T-helper 2 cell (primary cell): Measurements from ENCODE around the gene SPATA32.

Experiments used
- DNase-seq, 5 experiments: peaks; one replicate each; pipeline versions ENCODE4 v3.0.0 to v3.0.0-alpha.2; 2012 to 2022

Gene SPATA32

DNA sequence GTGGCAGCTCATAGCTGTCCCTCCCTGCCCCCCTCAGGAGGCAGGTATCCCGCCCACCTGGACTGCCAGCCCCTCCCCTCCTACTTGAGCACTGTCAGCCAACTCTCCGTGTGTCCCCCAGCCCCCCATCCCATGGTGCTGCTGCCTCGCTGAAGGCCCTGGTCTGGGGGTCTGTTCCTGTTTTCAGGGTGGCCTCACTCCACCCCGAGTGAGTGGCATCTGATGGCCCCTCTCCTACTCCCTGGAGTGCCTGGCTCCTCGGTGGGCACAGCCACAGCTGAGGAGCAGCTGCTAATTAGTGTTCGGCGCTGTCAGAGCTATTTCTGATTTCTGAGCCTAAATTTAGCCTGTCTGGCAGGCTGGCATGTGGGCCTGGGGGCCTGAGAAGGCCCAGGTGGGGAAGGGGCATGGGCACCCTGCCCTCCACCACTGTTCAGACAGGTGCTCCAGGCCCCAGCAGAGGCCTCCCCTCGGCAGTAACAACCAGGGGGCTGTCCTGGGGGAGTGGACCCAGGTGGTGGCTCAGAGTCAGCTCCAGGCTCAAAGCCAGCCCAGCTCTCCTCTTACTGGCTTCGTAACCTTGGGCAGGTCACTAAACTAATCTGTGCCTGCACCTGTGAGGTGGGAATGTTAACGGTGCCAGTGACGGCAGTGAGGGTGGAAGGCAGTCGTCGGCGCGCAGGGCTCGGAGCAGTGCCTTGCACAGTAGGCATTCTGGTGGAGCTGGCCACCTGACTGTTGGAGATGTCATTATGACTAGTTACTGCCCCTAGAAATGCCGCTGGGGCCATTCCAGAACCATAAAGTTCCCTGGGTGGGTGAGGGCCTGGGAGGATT is 33.8 kb downstream of the SPATA32 start:
- DNase-seq = peak in 2 of 5 experiments; percentile 18 to 38

DNA sequence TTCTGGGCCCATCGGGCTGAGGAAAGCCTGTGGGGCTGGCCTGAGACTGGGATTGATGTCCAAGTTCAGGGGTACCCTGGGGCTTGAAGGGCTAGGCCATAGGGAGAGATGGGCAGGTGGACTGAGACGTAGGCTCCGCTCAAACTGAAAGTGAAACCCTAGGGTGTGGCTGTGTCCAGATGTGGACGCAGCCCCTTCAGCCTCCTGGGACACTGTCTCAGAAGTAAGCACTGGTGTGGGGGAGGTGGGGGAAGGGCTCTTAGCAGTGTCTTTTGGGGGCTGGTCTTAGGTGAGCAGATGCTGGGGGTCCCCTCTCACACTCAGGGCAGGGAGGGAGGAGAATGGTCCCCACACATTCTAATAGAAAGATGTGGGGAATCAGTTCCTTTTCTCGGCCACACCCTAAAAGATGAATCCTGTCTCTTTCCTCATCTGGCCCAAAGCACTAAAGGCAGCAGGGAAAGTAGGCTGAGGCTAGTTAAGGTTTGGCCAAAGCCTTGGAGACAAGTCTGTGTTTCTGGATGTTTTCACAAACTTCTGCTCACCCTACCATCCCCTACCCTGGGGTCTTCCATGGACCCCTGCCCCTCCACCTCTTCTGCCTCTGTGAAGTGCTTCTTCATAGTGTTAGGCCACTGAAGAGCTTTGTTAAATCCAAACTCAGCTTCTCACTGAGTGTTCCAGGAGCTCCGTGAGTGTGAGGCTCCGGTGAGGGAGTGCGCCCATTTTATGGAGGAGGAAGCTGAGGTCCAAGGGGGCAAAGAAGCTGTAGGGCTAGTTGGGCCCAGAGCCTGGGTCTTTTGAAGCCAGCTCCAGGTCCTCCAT is 34.6 kb downstream of the SPATA32 start:
- DNase-seq = peak in 1 of 5 experiments; percentile 48

DNA sequence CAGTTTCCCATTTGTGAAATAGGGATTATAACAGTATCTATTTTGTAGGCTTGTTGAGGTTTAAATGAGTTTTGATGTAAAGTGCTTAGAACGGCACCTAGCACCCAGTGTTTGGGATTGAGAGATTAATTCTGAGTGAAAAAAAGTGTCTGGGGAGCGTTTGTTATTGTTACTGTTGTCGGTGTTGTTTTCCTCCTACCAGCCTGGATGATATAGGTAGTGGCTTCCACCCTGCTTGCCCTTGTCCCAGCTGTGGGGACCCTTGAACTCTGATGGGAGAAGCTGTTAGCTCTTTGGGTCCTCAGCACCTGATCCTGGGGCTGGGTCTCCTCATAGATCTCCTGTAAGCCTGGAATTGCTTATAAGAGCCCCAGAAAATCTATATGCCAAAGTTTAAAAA is 35.3 kb downstream of the SPATA32 start:
- DNase-seq = no peak

DNA sequence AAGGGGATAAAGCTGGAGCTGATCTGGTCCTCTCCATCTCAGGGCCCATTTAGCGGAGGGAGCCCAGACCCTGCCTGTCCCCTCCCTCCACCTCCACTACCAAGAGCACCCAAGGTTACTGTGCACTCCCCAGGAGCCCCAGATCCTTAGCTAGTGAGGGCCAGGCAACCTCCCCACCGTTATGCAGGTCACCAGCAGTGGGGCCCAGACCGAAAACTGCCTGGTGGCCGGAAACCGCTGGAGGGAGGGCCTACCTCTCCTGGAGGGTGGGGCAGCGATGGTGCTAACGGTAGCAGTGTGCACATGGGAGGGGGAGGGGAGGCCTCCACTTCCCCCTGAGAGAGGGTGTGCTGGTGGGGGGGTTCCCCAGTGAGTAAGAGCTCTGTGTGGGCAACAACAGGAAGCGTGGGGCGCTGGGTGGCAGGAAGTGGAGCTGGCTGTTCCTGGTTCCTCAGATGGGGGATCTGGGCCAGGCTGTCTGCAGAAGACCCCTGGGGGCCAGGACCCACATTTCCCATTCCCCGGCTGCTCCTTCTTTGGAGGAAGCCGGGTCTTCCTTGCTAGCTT is 35.8 kb downstream of the SPATA32 start:
- DNase-seq = peak; percentile 71 to 100 (median 90)

DNA sequence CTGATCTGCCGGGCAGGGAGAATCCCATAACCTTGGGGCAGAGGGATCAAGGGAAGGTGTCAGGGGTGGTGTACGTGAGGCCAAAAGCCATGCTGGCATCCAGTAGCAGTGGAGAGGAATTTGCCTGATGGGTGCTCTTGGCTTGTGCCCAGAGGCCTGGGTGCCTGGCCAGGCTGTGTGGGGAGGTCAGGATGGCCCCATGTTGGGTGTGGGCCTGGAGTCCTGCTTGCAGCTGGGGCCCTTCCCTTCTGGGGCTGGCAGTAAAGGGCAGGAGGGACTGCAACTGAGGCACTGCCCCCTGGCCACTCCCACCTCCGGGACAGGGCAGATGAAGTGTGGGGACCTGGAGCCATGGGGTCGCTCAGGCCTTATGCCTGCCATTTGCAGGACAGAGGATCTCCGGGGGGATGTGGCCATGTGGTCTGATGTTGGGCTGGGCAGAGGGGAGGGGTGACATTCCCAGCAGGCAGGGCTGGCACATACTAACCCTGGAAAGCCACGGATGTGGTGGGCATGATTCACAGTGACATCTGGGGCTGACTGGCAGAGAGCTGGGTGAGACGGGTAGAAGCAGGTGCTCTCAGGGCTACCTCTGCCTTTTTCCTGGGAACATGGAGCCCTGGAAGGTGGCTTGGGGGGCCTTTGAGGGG is 36.7 kb downstream of the SPATA32 start:
- peak in 2 of 5 experiments; percentile 57 to 71 for DNase-seq

DNA sequence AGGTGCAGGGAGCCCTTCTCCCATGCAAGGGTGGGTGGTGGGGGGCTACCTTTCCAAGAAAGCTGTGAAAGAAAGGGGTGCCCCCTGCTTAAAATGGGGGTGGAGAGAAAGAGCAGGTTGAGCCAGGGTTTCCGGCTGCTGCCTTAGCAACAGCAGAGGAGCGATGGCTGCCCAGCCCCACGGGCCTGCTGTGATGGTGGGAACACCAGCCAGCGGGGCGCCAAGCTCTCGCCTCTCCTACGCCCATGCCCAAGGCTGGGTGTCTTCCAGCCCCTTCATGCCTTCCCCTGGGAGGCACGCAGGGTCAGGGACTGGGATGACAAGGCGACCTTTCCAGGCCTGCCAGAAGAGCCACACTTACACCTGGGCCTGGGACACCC is 37.2 kb downstream of the SPATA32 start:
- peak in 2 of 5 experiments; percentile 34 to 51 for DNase-seq

DNA sequence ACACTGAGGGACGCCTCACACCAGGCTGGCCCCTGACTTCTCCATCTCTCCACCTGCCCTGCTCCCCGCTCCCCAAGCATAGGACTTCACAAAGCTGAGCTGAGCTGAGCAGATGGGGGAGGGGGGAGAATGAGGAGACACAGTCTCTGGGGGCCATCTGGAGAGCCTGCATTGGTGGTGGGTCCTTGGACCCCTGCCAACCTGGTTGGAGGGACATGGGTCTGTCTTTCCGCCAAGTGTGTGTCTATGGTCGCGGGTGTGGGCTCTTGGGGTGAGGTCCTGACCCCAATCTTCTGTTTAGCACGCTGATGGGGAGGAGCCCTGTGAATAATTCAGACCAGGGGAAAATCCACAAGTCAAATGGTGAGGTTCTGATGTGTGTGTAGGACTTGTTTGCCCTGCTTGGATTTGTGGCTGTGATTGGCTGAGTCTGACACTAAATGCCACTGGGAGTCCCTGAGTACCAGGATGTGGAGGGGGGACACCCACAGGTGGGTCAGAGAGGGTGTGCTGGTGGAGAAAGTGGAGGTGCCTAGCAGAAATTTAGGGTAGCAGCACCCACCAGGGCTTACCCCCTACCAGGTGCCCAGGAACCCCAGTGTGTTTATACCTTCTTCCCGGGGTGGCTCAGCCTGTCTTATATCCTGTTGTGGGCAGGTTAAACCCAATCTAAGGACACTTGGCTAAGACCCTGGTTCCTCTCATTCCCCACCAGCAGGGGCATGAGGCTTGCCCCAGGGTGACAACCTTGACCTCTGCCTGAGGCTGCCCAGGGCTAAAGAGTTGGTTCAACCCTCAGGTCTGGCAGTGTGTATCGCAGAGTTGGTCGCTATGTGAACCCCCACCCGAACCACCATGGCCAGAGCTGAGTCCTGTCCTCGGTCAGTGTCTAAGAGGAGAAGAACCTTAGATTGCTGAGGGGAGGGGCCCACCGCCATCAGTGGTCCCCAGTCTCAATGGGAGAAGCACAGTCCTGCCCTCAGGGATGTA is 38.1 kb downstream of the SPATA32 start:
- peak in 3 of 5 experiments; percentile 34 to 77 (median 75) for DNase-seq

DNA sequence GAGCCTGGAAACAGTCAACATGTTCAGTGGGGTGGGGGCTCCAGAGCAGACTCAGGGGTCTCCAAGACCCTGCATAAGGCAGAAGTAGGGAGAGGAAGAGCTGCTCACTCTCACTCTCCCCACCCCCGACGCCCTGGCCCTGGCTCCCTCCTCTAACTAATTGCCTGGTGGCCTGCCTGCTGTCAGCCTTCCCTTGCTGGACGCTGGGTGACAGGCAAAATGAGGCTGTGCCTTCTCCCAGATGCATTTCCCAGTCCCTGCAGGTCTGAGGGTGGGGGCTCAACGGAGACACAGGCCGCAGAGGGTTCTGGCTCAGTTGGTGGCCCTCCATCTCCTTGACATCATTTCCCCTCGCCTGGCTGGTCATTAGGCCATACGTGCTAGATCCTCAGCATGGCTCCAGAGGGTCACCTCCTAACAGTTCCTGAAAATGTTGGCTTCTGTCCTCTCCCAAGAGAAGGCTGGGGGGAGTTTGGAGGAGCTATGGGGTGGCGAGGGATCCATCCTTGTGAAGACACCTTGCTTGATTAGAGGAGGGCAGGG is 38.8 kb downstream of the SPATA32 start:
- DNase-seq = no peak

DNA sequence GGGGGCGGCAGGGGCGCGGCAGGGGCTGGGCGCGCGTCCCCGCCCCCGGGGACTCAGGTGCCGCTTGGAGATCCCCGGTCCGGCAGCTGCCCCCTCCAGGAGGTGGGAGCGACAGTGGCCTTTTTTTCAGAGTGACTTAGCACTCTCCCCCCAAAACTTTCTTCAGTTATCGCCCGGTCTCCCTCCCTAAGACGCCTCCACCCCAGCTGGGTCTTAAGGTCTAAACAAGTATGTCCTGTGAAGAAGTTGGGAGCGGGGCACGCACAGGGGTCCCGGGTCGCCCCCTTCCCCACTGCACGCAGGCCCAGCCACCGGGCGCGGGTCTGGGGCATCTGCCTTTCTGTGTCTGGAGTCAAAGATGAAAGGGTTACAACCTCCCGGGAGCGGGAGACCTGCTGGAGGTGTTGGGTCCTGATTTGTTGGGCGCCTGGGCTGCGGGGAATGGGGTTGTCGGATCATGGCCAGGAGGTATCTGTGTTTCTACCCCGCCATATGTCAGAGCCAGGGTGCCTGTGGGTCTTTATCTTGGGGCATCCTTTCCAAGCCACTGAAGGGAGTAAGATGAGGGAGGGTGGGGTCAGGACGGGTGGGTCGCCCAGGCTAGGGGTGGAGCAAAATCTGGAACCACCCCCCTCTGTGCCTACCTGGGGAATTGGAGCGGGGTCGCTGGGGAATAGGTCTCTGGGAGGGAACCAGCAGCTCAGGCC is 39.5 kb downstream of the SPATA32 start:
- peak in 3 of 5 experiments; percentile 33 to 77 (median 34) for DNase-seq

DNA sequence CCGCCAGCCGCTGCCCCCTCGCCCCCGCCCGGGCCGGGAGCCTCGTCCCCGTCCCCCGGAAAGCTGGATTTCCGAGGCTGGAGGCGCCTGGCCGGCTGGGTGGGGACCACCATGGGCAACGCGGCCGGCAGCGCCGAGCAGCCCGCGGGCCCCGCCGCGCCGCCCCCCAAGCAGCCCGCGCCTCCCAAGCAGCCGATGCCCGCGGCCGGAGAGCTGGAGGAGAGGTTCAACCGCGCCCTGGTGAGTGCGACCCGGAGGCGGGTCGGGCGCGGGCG is 39.9 kb downstream of the SPATA32 start:
- no peak for DNase-seq

DNA sequence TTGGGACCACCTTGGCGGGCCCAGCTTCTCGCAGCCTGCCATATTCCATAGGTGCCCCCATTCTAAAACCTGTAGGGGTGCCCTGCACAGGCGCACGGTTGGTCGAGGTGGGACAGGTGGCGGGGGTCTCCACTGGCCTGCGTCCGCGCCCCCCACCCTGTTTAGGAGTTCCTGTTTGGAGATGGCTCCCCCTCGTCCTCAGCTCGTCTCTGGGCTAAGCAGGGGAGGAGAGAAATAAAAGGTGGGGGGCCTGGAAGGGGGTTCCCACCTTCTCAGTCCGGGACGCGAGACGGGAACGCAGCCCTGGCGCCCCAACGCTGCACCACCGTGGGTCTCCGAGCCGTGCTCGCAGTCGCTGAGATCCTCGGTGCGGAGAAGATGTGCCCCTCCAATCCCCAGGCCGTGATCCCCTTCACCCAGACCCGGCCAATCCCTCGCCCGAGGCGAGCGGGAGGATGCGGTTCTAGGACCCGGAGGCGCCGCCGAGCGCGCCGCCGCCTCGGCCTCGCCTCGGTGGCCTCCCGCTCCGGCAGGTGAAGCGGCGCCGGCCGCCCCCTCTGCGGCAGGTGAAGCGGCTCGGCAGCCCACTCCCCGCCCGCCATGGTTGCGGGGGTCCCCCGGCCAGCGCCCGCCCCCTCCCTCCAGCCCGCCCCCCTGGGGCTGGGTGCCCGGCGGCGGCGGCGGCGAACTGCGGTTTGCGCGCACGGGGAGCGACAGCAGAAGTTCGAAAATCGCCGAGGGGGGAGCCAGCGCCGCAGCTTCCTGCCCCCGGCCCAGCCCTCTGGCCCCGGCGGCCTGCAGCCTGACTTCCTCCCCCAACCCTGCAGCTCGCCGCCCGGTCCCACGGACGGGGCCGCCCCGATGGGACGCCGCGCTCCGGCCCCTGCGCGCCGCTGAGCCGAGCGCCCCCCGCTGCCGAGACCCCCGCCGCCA is 40.5 kb downstream of the SPATA32 start, which contains the start of gene FMNL1:
TSS of gene FMNL1 (plus strand) at position 805 of the 933 bp plus-strand sequence. CDS start 240 bp downstream, outside the sequence.
- peak in 4 of 5 experiments; percentile 42 to 82 (median 61) for DNase-seq

DNA sequence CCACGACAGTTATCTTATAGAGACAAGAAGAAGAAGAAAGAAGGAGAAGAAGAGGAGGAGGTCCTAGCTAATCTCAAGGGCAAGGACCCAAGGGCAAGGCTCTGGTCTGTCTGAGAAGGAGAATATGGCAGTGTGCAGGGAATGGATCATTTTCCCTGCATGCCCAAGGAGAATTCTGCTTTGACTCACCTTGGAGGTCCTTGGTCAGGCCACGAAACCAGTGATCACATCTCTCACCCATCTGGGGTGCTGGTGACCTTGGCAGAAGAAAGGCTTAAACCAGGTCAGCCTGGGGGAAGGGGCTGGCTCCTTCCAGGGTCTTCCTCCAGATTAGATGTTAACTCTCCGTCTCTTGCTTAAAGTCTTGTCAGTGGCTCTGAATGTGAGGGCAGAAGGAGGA is 41.8 kb downstream of the SPATA32 start:
- no peak for DNase-seq

DNA sequence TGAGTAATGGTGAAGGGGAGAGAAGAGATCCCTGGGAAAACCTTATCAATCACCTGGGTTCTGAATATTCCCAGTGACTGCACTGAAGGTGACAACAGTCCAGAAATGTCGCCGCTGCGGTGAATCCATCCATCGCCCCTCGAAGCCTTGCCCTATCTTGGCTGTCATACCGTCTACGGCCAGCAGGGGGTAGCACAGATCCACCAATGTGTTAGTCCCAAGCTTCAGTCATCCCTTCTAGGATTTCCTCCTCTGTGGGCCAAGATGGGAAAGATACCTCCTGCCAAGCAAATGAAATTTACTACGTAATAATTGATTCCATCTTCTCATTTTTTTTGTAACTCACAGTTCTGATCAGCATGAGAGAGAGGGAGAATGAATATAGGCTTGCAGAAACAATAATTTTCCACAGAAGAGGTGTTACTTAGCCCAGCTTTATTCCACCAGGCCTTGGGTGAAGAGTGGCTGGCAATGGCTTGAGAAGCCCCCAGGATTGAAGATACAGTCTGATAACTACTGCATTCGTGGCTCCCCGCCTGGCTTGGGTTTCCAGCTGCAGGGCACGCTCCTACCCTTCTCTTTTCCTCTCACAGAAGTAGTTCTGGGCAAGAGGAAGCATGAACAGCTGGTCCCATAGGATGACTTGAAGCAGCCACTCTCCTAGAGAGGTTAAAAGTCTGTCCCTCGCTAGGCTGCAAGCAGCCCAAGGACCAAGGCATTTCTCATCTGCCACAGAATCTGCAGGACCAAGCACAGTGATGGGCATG is 42.8 kb downstream of the SPATA32 start:
- peak; percentile 68 to 84 (median 73) for DNase-seq
